ENCODE measurements around the gene BRD3.

GRCh38 chr9:133987446-133987788, 80.4 kb downstream of the BRD3 start:
- TF ChIP-seq, protein P1, sequence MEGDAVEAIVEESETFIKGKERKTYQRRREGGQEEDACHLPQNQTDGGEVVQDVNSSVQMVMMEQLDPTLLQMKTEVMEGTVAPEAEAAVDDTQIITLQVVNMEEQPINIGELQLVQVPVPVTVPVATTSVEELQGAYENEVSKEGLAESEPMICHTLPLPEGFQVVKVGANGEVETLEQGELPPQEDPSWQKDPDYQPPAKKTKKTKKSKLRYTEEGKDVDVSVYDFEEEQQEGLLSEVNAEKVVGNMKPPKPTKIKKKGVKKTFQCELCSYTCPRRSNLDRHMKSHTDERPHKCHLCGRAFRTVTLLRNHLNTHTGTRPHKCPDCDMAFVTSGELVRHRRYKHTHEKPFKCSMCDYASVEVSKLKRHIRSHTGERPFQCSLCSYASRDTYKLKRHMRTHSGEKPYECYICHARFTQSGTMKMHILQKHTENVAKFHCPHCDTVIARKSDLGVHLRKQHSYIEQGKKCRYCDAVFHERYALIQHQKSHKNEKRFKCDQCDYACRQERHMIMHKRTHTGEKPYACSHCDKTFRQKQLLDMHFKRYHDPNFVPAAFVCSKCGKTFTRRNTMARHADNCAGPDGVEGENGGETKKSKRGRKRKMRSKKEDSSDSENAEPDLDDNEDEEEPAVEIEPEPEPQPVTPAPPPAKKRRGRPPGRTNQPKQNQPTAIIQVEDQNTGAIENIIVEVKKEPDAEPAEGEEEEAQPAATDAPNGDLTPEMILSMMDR (IDR thresholded peaks at IDR 0.05) = no peak
- TF ChIP-seq, protein P2, sequence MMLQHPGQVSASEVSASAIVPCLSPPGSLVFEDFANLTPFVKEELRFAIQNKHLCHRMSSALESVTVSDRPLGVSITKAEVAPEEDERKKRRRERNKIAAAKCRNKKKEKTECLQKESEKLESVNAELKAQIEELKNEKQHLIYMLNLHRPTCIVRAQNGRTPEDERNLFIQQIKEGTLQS (CRISPR knock-in tag; conservative IDR thresholded peaks at IDR 0.05) = no peak
- TF ChIP-seq ESRRA (CRISPR knock-in tag; IDR thresholded peaks at IDR 0.05; ENCODE audit: borderline replicate concordance) (no peak), TEAD1 (CRISPR knock-in tag; IDR thresholded peaks at IDR 0.05) (no peak), RORB (CRISPR knock-in tag; IDR thresholded peaks at IDR 0.05) (no peak)
